ENCODE data around the gene PAK6.

PAK6 gene

GRCh38 chr15:40238532-40239403 lies at the start of gene PAK6:
Gene PAK6 (plus strand): TSS chr15:40239063. CDS start chr15:40264786, 25,723 bp downstream.
- peak; percentile 17 for DNase-seq

GRCh38 chr15:40190591-40190990 lies 48.3 kb upstream of the PAK6 start:
- no peak for DNase-seq

GRCh38 chr15:40192942-40193341 lies 45.9 kb upstream of the PAK6 start:
- DNase-seq: no peak

GRCh38 chr15:40197434-40197833 lies 41.4 kb upstream of the PAK6 start:
- DNase-seq: peak; percentile 34

- DNase-seq: no peak
Measured at GRCh38 chr15:40198355-40199085, 40.3 kb upstream of the PAK6 start.

- DNase-seq: no peak
Measured at GRCh38 chr15:40204100-40204499, 34.8 kb upstream of the PAK6 start.

GRCh38 chr15:40217166-40217824 lies 21.6 kb upstream of the PAK6 start:
- peak; percentile 84 for DNase-seq

GRCh38 chr15:40219801-40220200 lies 19.1 kb upstream of the PAK6 start:
- DNase-seq: no peak

GRCh38 chr15:40222131-40222530 lies 16.7 kb upstream of the PAK6 start:
- DNase-seq: no peak

GRCh38 chr15:40226736-40227135 lies 12.1 kb upstream of the PAK6 start:
- no peak for DNase-seq

GRCh38 chr15:40229316-40229715 lies 9.5 kb upstream of the PAK6 start:
- no peak for DNase-seq

GRCh38 chr15:40229956-40230355 lies 8.9 kb upstream of the PAK6 start:
- DNase-seq: no peak

GRCh38 chr15:40232625-40233070 lies 6.2 kb upstream of the PAK6 start:
- no peak for DNase-seq

- DNase-seq: no peak
Measured at GRCh38 chr15:40233727-40234577, 4.9 kb upstream of the PAK6 start.

GRCh38 chr15:40234783-40235182 lies 4.1 kb upstream of the PAK6 start:
- no peak for DNase-seq

GRCh38 chr15:40235201-40235885 lies 3.5 kb upstream of the PAK6 start:
- no peak for DNase-seq

- DNase-seq: no peak
Measured at GRCh38 chr15:40239404-40239692, 485 bp downstream of the PAK6 start.

GRCh38 chr15:40239693-40240618 lies 1.1 kb downstream of the PAK6 start:
- DNase-seq: no peak

- no peak for DNase-seq
Measured at GRCh38 chr15:40240619-40241221, 1.9 kb downstream of the PAK6 start.
